Measurements from ENCODE around the gene CLDN7.

The CLDN7 gene

GRCh38 chr17:7224110-7224509 is 38.2 kb downstream of the CLDN7 start:
- peak overlapping the region; percentile 100 for H3K27ac ChIP-seq
- TF ChIP-seq ZFX (IDR thresholded peaks at IDR 0.05) = no peak
- TF ChIP-seq CTCF (conservative IDR thresholded peaks at IDR 0.05) = no peak

- peak overlapping the region; percentile 100 for H3K27ac ChIP-seq
- no peak for TF ChIP-seq ZFX (IDR thresholded peaks at IDR 0.05)
- no peak for TF ChIP-seq CTCF (conservative IDR thresholded peaks at IDR 0.05)
Observed at GRCh38 chr17:7223375-7223774, 38.9 kb downstream of the CLDN7 start.

- TF ChIP-seq CTCF (conservative IDR thresholded peaks at IDR 0.05) (no peak), ZFX (IDR thresholded peaks at IDR 0.05) (no peak)
- H3K27ac ChIP-seq = peak overlapping the region; percentile 100
Observed at GRCh38 chr17:7222972-7223292, 39.3 kb downstream of the CLDN7 start.

GRCh38 chr17:7222093-7222971 is 39.9 kb downstream of the CLDN7 start:
- TF ChIP-seq ZFX (IDR thresholded peaks at IDR 0.05) (no peak), CTCF (conservative IDR thresholded peaks at IDR 0.05) (no peak)
- H3K27ac ChIP-seq = peak overlapping the region; percentile 100

GRCh38 chr17:7221278-7222092 is 40.8 kb downstream of the CLDN7 start:
- peak overlapping the region; percentile 100 for H3K27ac ChIP-seq
- no peak for TF ChIP-seq CTCF (conservative IDR thresholded peaks at IDR 0.05)
- TF ChIP-seq ZFX (IDR thresholded peaks at IDR 0.05) = no peak

GRCh38 chr17:7220593-7221277 is 41.5 kb downstream of the CLDN7 start:
- TF ChIP-seq CTCF (conservative IDR thresholded peaks at IDR 0.05) (no peak; the same call in 1 of the 2 replicates), ZFX (IDR thresholded peaks at IDR 0.05) (no peak)
- H3K27ac ChIP-seq = peak overlapping the region; percentile 100
